Colon (tissue), 2 donors: ENCODE results near the gene C16orf74.

Experiments
- FAIRE-seq: peaks from 2 replicates; lab custom pipeline; 2012; peaks lifted over from hg19 to GRCh38; lab: Jason Lieb, UNC
- donor health status: control.
- donor health status: control.

The C16orf74 gene

GRCh38 chr16:85746460-85747215, 4.3 kb downstream of the C16orf74 start:
- FAIRE-seq: no peak

DNA sequence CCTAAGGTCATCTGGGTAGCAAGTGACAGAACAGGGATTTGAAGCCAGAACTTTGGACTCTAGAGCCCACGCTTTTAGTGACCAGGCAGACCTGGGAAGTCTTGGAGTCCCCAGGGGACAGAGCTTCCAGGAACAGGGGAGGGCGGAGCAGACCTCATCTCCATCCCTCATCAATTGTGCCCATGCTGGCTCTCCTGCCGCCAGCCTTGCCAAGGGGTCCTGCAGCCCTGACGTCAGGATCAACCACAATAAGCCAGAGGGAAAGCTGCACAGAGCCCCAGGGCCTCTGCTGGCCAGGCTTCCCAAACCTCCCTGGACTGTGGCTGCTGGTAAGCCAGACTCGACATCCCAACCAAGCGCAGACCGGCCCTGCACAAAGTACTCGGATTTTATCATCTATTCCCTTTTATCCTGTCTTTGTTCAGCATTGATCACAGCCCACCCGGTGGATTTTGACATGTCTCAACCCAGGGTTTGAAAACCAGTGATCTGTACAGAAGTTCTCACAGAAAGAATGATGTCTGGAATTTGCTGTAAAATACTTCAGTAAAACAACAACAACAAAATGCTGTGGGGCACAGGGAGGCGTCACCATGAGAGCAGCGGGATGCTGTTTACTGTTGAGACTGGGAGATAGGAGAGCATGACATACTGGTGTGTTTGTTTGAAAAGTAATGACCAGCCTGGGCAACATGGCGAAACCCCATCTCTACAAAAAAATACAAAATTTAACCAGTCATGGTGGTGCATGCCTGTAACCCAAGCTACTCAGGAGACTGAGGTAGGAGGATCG, 11.8 kb downstream of the C16orf74 start:
- FAIRE-seq: no peak

GRCh38 chr16:85736921-85737320, 14.0 kb downstream of the C16orf74 start:
- no peak for FAIRE-seq

DNA sequence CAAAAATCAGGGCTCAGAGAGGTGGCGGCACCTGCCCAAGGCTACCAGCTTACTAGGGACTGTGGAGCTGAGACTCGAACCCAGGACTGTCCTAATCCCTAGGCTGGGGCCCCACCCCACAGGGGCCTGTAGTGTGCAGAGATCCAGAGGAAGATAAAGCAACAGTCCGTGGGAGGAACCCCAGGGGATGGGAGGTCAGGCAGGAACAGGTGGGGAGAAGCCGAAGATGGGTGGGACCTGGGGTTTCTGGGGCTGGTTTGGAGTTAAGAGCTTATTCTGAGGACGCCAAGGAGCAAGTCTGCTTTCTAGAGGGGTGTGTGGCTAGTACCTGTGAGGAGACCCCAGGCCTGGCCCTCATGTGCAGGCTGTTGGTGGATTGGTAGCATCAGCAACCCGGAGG, 14.9 kb downstream of the C16orf74 start:
- FAIRE-seq: no peak

GRCh38 chr16:85735225-85735635, 15.7 kb downstream of the C16orf74 start:
- no peak for FAIRE-seq

GRCh38 chr16:85734311-85735017, 16.4 kb downstream of the C16orf74 start:
- FAIRE-seq: no peak

GRCh38 chr16:85733839-85734170, 17.1 kb downstream of the C16orf74 start:
- no peak for FAIRE-seq

DNA sequence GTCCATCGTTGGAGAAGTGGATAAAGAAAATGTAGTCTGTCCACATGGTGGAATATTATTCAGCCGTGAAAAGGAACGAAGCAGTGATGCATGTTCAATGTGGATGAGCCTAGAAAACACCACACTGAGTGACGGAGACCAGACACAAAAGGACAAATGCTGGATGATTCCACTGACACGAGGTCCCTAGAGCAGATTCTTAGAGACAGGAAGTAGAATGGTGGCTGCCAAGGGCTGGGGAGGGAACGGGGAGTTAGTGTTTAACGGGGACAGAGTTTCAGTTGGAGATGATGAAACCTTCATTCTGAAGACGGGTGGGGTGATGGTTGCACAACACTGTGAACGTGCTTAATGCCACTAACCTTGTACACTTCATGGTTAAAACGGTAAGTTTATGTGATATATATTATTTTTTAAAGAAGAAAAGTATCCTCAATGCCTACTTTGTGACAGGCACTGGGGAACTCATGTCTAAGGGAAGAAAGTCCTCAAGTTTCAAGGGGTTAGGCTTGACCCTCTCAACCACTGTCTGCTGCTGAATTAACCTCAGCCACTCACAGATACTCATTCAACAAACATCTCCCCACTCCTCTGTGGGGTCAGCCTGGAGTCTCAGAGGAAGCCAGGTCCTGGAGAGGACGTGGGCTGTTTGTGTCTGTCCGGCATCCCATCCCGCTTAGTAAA, 17.6 kb downstream of the C16orf74 start:
- FAIRE-seq: no peak

- no peak for FAIRE-seq
Observed at GRCh38 chr16:85731179-85731578, 19.7 kb downstream of the C16orf74 start.

GRCh38 chr16:85730186-85730465, 20.8 kb downstream of the C16orf74 start:
- FAIRE-seq: no peak

GRCh38 chr16:85729452-85730185, 21.3 kb downstream of the C16orf74 start:
- FAIRE-seq: no peak

DNA sequence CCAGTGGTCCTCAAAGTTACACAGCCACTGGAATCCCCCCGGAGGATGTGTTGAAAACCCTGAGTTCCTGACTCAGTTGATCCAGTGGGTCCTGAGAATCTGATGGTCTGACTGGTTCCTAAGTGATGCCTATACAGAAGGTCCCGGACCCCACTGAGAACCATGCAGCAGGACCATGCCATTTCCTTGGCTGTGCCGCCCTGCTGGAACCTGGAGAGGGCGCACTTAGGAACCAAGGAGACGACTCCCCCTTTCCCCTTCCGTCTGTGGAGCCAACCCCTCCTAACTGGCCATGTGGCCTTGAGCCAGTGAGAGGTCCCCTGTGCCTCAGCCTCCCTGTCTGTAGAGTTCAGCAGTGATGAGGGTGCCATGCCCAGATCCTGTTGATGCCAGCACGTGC, 22.0 kb downstream of the C16orf74 start:
- no peak for FAIRE-seq

DNA sequence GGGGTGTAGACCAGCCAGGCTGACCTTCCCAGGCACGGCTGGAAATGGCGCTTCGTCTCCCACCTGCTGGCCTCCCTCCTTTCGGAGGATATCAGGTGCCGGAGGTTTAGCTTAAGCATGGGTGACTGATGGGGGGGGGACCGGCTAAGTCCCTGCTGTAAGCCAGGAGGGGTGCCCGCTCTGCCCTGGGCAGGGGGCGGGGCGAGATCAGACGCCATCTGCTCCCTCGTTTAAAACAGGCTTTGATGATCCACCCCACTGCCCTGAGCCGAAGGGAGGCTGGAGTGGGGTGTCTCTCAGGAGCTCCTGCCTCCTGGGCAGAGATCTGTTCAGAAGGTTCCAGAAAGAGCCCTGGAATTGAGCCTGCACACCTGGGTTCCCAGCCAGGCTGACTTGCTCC, 26.0 kb downstream of the C16orf74 start:
- no peak for FAIRE-seq

DNA sequence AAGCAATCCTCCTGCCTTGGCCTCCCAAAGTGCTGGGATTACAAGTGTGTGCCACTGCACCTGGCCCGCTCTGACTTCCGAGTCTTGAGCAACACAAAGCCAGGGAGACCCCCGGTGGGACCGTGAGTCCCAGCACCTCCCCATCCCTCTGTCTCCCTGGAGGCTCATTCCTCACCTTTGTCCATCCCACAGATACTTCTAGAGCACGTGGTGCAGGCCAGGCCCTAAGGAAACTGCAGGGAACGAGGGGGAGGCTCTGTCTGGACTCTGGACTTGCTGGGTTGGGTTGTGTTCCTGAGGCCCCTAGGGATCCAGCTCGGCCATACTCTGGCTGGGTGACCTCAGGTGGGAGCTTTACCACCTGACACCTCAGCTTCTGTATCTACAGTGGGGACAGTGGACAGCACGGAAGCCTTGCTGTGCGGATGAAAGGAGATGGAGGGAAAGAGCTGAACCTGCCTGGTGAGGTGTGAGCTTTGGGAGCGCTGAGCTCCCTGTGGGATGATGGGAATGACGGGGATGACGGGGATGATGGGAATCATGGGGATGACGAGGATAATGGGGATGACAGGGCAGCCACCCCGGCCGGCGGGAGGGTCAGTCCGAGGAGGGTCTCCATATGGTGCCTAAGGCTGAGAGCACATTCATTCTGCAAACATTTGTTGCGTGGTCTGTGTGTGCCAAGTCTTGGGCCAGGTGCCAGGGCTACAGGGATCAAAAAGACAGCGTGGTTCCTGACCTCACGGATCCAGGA, 26.6 kb downstream of the C16orf74 start:
- no peak for FAIRE-seq

DNA sequence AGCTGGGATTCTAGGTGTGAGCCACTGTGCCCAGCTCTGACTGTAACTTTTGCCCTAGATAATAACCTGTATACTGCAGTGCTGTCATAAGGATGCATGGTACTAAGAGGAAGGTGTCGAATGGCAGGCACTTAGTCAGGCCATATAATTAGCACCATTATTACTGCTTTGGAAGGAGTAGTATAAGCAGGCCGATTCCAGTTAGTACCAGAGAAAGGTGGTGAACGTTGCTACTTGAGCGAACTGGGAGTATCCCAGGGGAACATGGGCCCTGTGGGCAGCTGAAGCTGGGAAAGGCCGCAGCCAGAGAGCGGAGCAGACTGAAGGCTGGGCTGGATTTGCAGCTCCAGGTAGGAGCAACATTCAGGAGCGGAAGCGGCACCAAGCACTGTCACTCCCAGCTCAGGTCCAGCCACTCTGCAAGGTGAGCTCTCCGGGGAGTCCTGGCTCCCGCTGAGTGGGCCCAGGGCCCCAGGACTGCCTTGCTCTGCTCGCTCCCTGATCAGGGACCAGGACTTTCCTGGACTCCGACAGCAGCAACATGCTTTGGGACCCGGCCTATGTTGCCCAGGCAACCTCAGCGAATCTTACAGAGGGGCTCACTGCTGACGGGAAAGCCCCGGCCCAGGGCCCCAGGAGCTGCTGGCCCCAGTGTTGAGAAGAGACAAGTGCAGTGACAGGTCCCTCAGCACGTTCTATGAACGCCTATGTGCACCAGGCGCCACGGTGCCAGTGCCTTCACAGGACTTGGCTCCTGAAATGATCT, 28.6 kb downstream of the C16orf74 start:
- FAIRE-seq: no peak

- FAIRE-seq: no peak
Observed at GRCh38 chr16:85720302-85720637, 30.6 kb downstream of the C16orf74 start.

DNA sequence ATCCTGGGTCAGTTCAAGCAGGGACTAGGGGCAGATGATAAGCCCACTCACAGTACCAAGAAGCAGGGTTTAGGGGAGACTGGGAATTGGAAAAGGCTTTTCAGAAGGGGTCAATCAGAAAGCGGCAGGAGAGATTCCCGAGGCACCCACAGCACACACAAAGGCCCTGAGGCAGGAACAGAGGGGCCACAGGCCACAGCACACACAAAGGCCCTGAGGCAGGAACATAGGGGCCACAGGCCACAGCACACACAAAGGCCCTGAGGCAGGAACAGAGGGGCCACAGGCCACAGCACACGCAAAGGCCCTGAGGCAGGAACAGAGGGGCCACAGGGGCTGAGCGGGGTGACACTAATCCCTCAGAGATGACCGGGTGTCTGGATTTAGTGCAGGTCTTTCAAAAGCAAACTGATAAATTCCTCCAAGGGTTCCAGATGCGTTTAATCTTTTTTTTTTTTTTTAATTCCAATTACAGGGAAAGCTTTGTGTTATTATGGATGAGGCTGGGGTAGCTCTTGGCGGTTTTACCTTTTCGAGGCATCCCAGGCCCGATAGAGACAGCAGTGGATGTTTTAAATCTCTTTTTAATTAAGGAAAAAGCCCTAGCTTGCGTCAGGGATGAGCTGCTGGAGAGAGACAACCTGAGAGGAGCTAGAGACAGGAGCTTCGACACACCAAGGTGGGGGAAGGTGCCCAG, 31.1 kb downstream of the C16orf74 start:
- FAIRE-seq: no peak

DNA sequence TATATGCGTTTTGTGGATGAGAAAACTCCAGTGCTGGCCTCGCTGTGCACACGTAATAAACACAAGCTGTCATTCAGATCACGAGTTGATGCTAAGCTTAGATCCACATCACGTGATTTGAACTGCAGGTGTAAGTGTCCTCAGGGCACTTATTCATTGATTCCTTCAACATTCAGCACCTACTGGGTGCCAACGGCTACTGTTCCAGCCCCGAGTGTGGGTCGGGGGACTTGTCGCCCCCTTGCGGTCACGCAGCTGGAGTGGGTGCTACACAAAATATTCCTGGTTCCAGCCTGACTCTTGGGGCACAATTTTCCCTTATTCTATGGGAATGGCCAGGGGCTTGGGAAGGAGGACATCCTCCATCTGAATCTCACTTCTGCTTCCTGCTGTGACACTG, 32.2 kb downstream of the C16orf74 start:
- FAIRE-seq: no peak

GRCh38 chr16:85718153-85718477, 32.8 kb downstream of the C16orf74 start:
- no peak for FAIRE-seq
